Adipose tissue (tissue), 3 donors: ENCODE results near the gene CERS5. TPM values are rescaled to one million over a fixed set of nuclear protein-coding genes. Genes with fewer than 3 reads are reported as not detected.

Source experiments
- H3K27ac ChIP-seq: one replicate; pipeline ENCODE4 v1.5.1; 2013; ENCODE audit warnings: low read depth, low read length
- WGBS, 3 donors: extraction: QIAGEN DNeasy Blood & Tissue Kit; methylation state at CpG; one replicate each; pipeline ENCODE4 v1.1.7; 2013; 5-methylcytosine and 5-hydroxymethylcytosine counted together
- polyA plus RNA-seq, 3 donors: library from polyadenylated mRNA; stranded (reverse); fragments of 200-250 nt; gene quantifications; one replicate each; pipeline ENCODE4 v1.2.3, GENCODE V29; 2013
- donor health status: healthy with polysubstance abuse.
- donor health status: Bipolar disorder and iron deficiency.
- donor health status: healthy.

CERS5 gene
- polyA plus RNA-seq, 3 donors = 17.0 to 26.1 (median 24.9) TPM

DNA sequence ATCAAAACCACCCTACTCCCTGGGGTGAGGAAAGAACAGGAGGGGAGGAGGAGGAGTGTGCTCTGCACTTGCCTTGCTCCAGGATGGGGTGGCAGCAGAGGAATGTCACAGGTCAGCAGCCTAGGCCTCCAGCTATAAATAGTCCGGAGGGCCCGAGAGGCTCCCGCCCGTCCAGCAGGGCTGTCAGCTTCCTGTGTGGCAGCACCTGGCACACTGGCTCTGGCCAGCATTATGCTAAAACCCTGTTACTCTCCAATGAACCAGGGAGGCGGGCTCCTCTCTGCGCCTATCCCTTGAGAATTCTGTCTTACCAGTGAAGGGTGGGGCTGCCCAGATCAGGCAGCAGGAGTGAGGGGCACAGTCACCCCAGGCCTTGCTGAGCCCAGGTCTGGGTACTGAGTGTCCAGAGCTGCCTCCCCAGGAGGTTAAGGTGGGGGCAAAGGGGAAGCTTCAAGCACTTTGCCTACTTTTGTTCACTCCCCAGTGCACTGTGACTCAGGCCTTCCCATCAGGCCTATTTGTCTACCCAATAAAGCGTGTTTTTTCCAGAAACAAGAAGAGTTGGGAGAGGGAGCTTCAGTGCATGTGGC lies 56.3 kb downstream of the CERS5 start:
- 26 to 37% (median 33%) methylated on average over 7 of the region's 7 CpGs for WGBS, 3 donors
- no peak overlapping the region for H3K27ac ChIP-seq

DNA sequence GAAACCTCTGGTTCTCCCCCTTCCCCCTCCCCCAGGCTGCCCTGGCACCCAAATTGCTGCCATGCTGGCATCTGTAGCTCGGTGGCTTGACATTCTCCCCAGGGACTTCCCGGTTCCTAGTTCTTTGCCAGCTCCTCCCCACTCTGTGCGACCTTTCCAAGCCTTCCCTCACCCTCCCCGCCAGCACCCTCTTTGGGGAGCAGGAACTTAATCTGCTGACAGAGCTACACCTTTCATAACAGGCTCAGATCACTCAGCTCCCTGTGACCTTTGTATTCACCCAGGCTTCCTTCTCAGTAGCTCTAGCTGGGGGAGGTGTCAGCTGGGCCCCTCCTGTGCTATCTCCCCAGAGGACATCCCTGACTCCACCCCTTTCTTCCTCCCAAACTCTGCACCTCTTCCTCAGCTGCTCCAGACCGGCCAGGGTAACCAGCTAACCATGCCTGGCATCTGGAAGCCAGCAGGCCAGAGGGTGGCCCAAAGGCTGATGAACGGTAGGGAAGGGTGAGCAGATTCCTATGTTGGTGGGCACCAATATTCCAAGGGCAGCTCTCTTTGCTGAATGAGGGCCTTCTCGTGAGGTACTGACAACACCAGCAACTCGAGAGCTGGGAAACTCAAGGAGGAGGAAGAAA lies 56.9 kb downstream of the CERS5 start:
- no peak overlapping the region for H3K27ac ChIP-seq
- 31 to 53% (median 47%) methylated on average over 8 of the region's 8 CpGs for WGBS, 3 donors

DNA sequence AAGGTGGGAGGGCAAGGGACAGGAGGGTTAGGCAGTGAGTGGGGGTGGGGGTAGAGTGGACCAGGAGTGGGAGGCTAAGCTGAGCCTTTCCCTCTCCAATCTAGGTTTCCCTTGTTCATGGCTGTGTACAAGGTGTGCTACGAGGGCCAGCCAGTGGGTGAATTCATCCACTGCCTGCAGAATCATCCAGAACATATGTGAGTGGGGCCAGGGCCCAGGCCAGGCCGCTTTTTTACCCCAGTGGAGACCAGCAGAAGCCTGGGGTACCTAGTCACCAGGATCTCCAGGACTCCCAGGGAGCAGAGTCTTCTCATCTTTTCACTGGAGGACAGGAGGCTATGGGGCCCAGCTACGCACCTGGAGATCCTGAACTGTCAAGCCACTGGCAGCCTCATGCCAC lies 57.9 kb downstream of the CERS5 start:
- no peak overlapping the region for H3K27ac ChIP-seq
- 79 to 95% (median 92%) methylated on average over 3 of the region's 3 CpGs for WGBS, 3 donors

DNA sequence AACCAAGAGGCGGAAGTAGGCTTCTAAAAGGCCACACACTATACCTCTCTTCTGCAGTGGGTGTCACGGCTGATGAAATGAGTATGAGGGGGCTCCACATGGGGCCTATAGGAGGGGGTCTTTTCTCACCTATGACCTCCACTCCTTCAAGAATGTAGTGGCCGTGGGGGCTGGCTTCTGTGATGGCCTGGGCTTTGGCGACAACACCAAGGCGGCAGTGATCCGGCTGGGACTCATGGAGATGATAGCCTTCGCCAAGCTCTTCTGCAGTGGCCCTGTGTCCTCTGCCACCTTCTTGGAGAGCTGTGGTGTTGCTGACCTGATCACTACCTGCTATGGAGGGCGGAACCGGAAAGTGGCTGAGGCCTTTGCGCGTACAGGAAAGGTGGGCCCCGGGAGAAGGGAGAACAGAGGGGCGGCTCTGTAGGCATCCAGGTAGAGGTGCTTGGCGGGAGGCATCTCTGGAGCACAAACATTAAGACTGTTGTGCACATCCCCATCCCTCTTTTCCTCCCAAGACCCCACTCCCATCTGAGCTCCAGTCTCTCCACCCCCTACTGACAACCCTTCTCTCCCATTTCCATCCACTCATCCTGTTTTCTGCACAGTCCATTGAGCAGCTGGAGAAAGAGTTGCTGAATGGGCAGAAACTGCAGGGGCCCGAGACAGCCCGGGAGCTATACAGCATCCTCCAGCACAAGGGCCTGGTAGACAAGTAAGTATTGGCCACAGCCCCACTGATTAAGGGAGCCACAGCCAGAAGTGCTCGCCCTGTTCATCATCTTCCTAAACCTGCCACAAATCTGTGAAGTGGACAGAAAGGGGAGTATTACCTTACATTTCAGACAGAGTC lies 59.5 kb downstream of the CERS5 start:
- no peak overlapping the region for H3K27ac ChIP-seq
- 90 to 93% (median 93%) methylated on average over 16 to 17 of the region's 17 CpGs for WGBS, 3 donors

DNA sequence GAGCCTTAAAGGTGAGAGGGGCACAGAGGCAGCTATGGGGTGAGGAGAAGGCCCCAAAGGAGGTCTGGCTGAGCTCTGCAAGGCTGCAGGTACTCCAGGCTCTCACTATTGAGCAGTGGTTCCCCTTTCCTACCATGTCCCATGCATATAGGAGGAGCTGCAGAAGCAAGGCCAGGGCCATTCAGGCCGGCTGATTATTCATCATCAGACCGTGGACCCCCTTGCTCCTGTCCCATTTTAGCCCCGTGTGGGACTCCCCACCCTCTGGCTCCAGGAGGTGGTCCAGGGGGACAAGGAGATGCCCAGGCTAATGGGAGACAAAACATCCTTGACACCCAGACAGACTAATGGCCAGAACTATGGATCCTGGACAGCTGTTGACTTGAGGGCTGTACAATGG lies 60.3 kb downstream of the CERS5 start:
- WGBS, 3 donors = 64 to 73% (median 66%) methylated on average over 3 of the region's 3 CpGs
- no peak overlapping the region for H3K27ac ChIP-seq

DNA sequence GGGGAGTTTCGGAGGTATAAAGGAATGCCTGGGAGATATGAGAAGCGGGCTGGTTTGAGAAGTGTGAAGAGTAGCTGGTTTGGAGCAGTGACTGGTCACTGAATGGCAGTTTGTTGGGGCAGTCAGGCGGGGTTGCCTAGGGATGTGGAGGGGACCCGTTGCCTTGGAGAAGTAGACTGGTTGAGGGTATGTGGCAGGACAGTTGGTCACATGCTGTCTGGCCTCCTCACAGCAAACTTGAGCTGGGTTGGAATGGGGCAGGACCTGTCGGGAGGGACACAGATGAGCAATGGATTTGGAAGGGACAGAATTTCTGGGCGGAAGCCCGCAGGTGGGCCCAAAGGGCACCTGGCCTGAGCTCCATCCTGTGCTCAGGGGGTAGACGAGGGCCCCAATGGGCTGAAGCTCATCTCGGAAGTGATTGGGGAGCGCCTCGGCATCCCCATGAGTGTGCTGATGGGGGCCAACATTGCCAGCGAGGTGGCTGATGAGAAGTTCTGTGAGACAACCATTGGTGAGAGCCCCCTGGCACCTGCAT lies 61.2 kb downstream of the CERS5 start:
- 83 to 98% (median 90%) methylated on average over 12 of the region's 12 CpGs for WGBS, 3 donors

DNA sequence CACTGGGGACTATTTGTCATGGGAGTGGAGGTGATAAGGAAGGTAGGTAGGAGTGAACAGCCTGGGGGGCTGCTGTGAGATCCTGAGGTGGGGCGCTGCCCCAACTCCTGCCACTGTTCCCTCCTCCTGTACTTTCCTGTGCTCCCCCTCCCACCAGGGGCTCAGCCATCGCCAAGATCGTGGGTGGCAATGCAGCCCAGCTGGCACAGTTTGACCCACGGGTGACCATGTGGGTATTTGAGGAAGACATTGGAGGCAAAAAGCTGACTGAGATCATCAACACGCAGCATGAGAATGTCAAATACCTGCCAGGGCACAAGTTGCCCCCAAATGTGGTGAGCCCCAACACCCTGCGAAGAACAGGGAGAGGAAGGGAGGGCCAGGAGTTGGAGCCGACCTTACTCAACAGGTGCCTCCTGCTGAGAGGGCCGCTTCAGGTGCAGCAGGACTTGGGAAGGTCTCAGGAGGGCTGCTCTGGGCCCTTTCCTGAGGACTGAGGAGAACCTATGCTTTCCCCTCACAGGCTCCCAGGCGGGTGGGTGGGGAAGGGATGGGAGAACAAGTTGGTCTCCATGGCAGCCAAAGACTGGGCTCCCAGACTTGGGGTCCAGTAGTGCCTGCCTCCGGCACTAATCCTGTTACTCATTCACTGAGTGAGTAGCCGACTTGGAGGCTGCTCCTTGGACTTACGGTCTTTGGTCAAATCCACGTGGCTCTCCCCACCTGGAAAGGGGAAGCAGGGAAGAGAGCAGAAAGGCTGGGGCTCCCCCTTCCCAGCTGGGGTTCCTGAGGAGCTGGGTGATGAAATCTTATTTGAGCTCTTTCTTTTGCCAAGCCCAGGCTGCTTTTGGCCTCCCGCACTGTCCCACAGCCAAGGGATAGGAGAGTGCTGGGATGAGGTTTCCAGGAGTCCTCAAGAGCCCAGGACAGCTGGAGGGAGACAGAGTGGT lies 62.5 kb downstream of the CERS5 start:
- WGBS, 3 donors = 57 to 81% (median 80%) methylated on average over 14 of the region's 14 CpGs
- H3K27ac ChIP-seq = no peak overlapping the region

More for the DNA sequence above, 61.2 kb downstream of the CERS5 start:
- no peak overlapping the region for H3K27ac ChIP-seq

DNA sequence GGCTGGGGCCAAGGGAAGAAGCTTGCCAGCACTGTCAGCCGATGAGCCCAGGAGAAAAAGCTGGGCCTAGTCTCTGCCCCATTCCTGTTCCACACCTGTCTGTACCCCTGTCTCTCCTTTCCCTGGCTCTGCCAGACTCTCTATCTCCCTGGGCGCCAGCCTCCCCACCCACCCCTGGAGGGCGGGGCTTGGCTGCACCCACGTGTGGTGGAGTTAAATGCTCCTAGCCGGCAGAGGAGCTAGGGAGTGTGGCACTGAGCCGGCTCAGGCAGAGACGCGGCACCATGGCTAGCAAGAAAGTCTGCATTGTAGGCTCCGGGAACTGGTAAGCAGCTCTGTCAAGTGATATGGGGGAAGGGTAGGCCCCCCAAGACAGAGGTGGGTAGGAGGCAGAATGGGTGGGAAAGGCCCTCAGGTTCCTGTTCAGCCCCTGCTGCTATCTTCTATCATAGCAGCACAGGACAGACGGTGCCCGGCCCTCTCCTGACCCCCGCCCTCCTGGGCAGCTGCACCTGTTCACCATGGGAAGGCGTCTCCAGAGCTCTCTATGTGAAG lies 63.3 kb downstream of the CERS5 start, which contains the start of gene GPD1:
TSS of gene GPD1 (plus strand) at position 242 of the 555 bp plus-strand sequence. CDS start at position 285, 43 bp downstream.
- 11 to 38% (median 37%) methylated on average over 13 of the region's 13 CpGs for WGBS, 3 donors
- no peak within 1 kb of the TSS for H3K27ac ChIP-seq

DNA sequence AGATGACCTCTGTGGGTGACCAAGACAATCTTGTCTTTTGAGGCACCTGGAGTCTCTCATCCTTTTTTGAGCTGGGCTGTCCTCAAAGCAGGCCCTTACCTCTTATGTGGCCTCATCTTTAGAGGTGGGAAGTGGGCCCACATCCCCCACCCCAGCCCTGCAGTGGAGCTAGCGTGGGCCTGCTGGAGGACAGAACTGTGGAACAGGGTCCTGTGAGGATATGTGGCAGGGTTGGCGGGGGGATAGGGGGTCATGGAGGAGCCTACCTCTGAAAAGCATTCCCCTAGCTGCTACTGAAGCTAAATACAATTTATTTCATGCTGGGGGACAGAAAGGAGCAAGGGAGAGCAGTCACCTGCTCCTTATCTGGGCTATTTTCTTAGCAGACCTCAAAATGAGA lies 63.8 kb downstream of the CERS5 start:
- 84 to 96% (median 88%) methylated on average over 2 of the region's 2 CpGs for whole genome bisulfite sequencing, 3 donors
- H3K27ac ChIP-seq = no peak overlapping the region

DNA sequence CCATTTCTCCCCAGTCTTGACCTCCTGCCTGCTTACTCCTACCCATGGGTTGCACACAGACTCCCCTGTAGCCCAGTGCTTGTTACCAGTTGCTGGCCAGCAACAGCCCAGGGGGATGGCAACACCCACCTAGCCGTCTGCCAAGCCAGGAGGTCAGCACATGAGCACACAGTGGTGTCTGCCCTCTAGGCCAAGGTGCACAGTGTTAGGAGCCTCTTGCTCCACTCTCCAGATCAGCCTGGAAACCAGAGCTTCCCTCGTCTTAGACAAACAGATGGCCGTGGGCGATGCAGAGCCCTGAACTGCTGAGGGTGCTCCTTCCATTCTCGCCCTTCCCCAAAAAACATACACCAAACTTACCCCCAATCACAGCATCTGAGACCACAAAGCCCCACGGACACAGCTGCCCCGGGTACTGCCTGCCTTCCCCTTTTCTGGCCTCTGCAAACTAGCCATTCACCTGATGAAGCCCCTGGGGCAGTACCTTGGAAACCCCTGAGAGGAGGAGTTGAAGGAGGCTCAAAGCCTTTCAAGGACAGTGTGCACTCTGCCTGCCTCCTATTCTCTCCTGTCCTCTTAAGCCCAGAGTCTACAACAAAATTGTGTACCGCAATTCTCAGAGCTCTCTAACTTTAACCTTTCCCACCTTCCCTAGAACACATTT lies 64.4 kb downstream of the CERS5 start:
- 72 to 76% (median 72%) methylated on average over 8 of the region's 8 CpGs for WGBS, 3 donors
- no peak overlapping the region for H3K27ac ChIP-seq

DNA sequence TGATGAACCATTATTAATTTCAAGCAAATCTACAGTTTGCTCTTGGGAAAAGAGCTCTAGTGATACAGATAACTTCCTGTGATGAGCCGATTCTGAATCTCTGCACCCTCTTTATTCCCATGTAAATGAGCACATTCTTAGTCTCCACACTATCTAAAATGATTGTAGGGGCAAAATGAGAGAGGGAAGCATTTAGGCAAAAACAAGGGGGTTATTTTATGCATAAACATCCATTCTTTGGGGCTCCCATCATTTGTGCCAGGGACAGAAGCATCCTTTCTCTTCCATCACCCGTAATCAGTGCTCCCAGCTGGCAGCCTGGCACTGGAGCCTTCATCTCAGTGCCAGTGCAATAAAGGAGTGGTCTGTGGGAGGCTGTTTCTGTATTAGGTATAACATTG lies 65.0 kb downstream of the CERS5 start:
- no peak overlapping the region for H3K27ac ChIP-seq
- 75 to 81% (median 76%) methylated on average over 2 of the region's 2 CpGs for WGBS, 3 donors

DNA sequence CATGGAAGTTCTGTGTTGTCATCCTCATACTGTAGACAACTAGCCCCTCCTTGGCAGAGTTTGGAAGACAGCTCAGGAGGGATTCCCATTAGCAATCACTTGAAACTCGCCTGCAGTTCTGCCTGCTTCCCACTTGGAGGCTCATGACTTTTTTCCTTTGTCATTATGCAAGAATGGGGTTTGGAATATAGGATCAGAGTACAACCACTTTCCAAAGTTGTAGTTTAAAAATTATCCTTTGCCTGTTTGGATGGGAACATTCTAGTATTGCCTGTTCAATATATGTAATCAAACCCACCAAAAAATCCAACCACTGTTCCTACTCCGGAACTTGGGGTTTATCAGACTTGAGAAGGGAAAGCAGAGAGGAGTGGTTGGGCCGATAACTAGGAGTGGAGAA lies 65.5 kb downstream of the CERS5 start:
- no peak overlapping the region for H3K27ac ChIP-seq
- 68 to 81% (median 80%) methylated on average over 3 of the region's 3 CpGs for WGBS, 3 donors

DNA sequence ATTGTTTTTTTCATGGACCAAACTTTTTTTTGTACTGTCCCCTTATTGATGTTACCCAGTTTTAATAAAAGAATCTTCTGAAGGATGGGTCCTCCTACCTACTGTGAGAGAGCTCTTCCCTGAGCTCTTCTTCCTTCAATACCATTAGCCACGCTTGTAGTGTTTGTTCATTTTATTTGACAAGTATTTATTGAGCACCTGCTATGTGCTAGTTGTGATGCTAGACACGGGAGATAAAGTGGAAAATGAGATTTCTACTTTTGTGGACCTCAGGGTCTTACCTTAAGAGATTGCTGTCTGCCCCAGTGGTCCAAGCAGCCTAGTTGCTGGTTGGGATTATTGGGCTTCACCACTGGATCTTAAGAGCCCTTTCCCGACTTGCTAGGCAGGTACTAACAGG lies 66.6 kb downstream of the CERS5 start:
- 83 to 91% (median 87%) methylated on average over 3 of the region's 3 CpGs for WGBS, 3 donors
- H3K27ac ChIP-seq = no peak overlapping the region

DNA sequence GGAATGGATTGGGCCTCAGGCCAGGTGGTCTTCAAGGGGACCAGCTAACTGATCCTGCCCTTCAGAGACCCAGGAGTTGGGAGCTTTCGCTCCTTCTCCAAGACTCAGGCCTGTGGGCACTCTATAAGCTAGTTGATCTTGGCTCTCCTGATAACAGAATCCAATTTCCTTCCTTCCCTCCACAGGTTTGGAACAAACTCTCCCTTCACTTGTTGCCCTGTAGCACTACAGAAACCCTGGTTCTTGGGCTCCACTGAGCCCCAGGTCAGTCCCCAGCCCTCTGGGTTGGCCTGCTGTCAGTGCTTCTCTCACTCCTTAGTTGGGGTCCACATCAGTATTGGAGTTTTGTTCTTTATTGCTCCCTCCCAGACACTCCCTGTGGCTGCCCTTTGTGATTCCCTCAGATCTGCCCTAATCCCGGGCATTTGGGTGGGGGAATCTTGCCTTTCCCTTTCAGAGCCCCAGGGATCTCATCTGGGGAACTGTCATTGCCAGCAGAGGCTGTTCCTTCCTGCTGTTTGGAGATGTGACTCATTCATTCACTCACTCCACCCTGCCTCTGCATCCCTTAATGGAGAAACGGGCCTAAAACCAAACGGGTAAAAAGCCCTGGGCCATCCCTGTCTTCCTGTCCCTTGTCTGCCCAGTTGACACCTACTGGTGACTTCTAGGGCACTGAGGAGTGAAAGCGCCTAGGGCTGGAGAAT lies 67.7 kb downstream of the CERS5 start:
- no peak overlapping the region for H3K27ac ChIP-seq
- 67 to 87% (median 69%) methylated on average over 5 of the region's 5 CpGs for WGBS, 3 donors

DNA sequence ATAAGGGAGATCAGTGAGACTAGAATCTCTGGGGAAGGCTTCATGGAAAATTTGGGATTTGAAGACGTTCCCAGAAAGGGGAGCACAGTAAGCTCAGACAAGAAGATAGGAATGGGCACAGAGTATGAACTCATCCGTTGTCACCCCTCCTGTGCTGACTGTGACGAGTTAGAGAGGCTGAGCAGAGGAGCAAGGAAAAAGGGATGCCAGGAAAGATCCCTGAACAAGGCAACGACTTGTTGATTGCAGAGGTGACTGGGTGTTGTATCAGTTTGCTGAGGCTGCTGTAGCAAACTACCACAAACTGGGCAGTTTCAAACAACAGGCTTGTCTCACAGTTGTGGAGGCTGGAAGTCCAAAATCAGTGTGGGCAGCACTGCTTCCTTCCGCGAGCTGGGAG lies 69.2 kb downstream of the CERS5 start:
- H3K27ac ChIP-seq = no peak overlapping the region
- WGBS, 3 donors = 87 to 90% (median 88%) methylated on average over 6 of the region's 6 CpGs

DNA sequence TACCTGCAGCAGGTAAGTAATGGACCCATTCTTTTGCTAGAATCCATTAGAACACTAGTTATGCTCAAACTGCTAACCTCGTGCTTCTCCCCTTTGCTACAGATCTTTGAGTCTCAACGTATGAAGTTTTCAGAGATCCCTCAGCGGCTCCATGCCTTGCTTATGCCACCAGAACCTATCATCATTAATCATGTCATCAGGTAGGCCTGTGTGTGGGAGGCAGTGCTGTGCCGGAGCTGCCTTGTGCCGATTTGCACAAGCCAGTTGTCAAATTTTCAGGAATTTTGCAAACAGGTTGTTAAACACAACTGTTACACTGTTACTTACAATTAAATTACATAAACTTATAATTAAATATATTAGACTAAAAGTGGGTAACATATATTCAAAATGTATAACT lies 76.8 kb downstream of the CERS5 start:
- WGBS, 3 donors = 84 to 93% (median 89%) methylated on average over 5 of the region's 5 CpGs
- no peak overlapping the region for H3K27ac ChIP-seq

DNA sequence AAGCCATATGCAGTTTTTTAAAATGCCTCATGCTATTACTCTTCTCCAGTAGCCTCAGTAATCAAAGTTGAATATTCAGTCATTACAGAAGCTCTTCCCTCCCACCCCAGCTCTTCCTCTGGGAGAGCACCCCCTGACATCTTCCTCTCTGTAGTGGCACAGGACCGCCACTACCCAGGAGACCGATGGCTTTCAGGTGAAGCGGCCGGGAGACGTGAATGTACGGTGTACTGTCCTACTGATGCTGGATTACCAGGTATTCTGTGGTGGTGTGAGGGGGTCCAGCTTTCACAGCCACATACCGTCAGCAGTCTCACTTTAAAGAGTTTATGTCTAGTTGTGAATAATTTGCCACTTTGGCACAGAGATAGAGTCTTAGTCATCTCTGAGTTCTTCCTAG lies 77.4 kb downstream of the CERS5 start:
- WGBS, 3 donors = 95 to 98% (median 97%) methylated on average over 7 of the region's 7 CpGs
- no peak overlapping the region for H3K27ac ChIP-seq
